ENCODE measurements around the gene COL24A1.
"Not testable (repeated sequence)": the region's sequence is repeated elsewhere in the genome, so short reads cannot be mapped to it uniquely, and the experiment has no call there.

The COL24A1 gene

DNA sequence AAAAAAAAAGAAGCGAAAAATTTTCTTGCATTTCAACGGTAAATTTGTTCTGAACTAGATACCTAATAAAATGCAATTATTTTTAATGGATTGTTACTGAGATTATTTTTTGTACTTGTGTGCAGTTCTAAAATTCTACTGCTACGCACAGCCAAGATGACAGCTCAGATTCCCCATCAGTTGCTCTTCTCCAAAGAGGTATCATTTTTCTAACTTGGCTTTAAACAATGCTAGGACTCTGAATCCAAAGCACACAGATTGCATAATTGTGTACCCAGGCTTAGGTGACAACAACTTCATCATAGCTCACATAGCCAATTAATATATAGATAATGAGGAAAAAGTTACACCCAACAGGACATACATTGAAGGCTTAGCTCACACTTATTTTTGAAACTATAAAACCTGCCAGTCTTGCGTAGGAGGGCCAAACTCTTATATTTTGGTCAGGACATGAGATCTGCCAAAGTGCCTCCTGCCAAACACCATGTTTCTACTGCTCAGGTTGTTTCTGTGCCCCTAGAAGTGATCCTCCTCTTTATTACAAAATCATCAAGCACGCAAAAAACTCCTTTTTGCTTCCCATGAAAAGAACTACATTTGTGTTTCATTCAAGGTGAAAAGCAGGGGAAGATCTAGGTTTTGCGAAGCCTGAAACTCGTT, 437.8 kb downstream of the COL24A1 start:
- Histone ChIP-seq H3K36me3 (no peaks in the 10 kb centered on the region), H3K27ac (no peak overlapping the region), H3K9me3 (ENCODE audit: severe bottlenecking) (peaks cover 3% of the 10 kb centered on the region), H3K4me3 (ENCODE audit: low read depth, low read length) (no peak overlapping the region), H3K27me3 (ENCODE audit: insufficient read depth, low read depth, severe bottlenecking) (no peaks in the 10 kb centered on the region)
- DNase-seq: no peak
- TF ChIP-seq, protein P1, sequence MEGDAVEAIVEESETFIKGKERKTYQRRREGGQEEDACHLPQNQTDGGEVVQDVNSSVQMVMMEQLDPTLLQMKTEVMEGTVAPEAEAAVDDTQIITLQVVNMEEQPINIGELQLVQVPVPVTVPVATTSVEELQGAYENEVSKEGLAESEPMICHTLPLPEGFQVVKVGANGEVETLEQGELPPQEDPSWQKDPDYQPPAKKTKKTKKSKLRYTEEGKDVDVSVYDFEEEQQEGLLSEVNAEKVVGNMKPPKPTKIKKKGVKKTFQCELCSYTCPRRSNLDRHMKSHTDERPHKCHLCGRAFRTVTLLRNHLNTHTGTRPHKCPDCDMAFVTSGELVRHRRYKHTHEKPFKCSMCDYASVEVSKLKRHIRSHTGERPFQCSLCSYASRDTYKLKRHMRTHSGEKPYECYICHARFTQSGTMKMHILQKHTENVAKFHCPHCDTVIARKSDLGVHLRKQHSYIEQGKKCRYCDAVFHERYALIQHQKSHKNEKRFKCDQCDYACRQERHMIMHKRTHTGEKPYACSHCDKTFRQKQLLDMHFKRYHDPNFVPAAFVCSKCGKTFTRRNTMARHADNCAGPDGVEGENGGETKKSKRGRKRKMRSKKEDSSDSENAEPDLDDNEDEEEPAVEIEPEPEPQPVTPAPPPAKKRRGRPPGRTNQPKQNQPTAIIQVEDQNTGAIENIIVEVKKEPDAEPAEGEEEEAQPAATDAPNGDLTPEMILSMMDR (IDR thresholded peaks at IDR 0.05; ENCODE audit: low read depth, low read length): no peak

DNA sequence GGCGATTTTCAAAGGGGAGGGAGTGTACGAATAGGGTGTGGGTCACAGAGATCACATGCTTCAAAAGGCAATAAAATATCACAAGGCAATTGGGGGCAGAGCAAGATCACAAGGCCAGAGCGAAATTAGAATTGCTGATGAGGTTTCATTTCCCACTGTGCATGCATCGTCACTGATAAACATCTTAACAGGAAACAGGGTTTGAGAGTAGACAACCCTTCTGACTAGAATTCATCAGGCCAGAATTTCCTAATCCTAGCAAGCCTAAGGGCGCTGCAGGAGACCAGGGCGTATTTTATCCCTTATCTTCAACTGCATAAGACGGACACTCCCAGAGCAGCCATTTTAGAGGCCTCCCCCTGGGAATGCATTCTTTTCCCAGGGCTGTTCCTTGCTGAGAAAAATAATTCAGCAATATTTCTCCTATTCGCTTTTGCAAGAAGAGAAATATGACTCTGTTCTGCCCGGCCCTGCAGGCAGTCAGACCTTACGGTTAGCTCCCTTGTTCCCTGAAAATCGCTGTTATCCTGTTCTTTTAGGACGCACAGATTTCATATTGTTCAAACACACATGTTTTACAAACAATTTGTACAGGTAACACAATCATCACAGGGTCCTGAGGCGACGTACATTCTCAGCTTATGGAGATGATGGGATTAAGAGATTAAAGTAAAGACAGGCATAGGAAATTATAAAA, 442.0 kb downstream of the COL24A1 start:
- DNase-seq; H3K9me3 ChIP-seq (ENCODE audit: severe bottlenecking); H3K36me3 ChIP-seq; H3K27ac ChIP-seq; H3K4me3 ChIP-seq (ENCODE audit: low read depth, low read length); H3K27me3 ChIP-seq (ENCODE audit: insufficient read depth, low read depth, severe bottlenecking): not testable (repeated sequence)

DNA sequence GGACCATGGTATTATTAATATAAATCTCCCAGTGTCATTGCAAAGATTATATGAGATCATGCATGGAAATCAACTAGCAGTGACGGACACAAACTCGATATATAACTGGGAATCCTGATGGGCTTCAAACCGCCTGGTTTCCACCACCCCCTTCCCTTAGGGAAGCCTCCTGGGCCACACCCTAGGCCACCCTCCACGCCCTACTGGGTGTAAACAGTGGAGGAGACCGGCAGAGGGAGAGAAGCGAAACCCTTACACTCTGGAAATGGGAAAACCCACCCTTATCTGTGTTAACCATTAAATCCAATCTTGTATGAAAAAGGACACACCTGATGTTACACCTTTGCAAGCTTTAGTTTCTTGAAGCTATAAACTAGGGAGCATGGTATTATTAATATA, 447.7 kb downstream of the COL24A1 start:
- H3K36me3 ChIP-seq: peaks cover 15% of the 10 kb centered on the region
- DNase-seq: no peak
- H3K9me3 ChIP-seq (ENCODE audit: severe bottlenecking): no peaks in the 10 kb centered on the region
- TF ChIP-seq, protein P1 (IDR thresholded peaks at IDR 0.05; ENCODE audit: low read depth, low read length): no peak
- H3K27me3 ChIP-seq (ENCODE audit: insufficient read depth, low read depth, severe bottlenecking): no peaks in the 10 kb centered on the region
- peak overlapping the region; percentile 84 for H3K4me3 ChIP-seq (ENCODE audit: low read depth, low read length)
- peak overlapping the region; percentile 56 for H3K27ac ChIP-seq

DNA sequence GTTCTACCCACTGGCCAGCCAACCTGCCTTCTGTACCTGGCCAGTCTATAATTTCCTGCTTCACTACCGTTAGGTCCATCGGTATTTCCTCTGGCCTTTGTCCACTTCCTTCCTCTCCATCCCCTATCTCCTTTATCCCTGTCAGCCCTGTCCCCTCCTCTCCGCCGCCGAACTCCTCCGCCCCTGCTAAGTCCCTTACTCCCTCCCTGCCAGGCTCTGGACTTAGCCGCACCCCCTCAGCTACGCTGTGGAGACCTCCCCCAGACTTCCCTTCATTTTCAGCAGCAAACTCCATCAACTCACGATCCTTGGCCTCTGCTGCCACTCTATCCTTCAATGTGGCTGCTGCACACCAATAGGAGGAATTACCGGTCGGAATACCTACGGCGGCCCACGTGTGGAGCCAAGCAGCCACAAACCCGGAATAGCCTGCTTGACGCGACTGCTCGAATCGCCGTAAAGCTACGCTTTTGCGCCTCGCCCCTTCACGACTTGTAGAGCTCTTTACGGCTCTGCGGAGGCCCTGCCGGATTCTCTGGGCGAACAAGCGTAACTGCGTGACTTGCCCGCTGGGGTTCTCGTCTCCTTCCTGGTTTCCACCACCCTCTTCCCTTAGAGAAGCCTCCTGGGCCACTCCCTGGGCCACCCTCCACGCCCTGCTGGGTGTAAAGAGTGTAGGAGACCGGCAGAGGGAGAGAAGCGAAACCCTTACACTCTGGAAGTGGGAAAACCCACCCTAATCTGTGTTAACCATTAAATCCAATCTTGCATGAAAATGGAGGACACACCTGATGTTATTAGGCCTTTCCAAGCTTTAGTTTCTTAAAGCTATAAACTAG, 448.4 kb downstream of the COL24A1 start, which contains the start of gene ZNHIT6:
Gene ZNHIT6 (minus strand): TSS at position 444 of the 839 bp plus-strand sequence. CDS start 149 bp downstream, at position 295.
- peaks cover 16% of the 10 kb centered on the region for H3K36me3 ChIP-seq
- peak within 1 kb of the TSS; percentile 84 for H3K4me3 ChIP-seq (ENCODE audit: low read depth, low read length)
- TF ChIP-seq, protein P1 (IDR thresholded peaks at IDR 0.05; ENCODE audit: low read depth, low read length): peak; percentile 44
- peak; percentile 96 for DNase-seq
- no peaks in the 10 kb centered on the region for H3K27me3 ChIP-seq (ENCODE audit: insufficient read depth, low read depth, severe bottlenecking)
- H3K27ac ChIP-seq: peak within 1 kb of the TSS; percentile 68
- H3K9me3 ChIP-seq (ENCODE audit: severe bottlenecking): no peaks in the 10 kb centered on the region

DNA sequence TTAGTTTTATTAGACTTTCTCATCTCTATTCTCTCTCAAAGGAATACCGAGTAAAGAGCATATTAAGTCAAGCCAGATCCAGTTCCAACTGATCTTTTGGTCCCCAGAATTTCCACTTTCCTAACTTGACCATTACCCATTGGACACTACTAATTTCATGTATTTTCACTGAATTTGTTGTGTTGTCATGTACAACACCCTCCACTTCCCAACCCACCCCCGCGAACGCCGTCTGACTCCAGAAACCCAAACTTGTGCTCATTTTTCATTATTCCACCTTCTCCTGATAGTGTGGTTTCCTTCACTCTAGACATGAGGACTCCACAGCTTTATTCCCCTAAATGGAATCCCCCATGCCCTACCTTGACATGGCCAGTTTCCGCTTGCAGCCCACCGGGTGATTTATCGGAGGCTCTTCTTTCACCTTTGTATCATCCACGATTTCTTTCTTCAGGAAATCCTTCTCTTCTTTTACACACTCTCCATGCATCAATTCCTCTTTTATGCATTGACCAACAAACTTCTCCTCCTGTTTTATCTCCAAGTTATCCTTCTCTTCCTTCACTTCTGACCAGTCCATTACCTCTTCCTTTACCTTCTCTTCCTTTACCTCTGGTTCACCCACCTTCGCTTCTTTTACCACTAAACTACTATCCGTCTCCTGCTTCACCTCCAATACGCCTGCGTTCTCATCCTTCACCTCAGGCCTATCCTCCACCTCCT, 449.1 kb downstream of the COL24A1 start:
- no peaks in the 10 kb centered on the region for H3K9me3 ChIP-seq (ENCODE audit: severe bottlenecking)
- TF ChIP-seq, protein P1 (IDR thresholded peaks at IDR 0.05; ENCODE audit: low read depth, low read length): no peak
- H3K4me3 ChIP-seq (ENCODE audit: low read depth, low read length): peak overlapping the region; percentile 84
- H3K27ac ChIP-seq: peak overlapping the region; percentile 68
- H3K36me3 ChIP-seq: peaks cover 20% of the 10 kb centered on the region
- DNase-seq: no peak
- no peaks in the 10 kb centered on the region for H3K27me3 ChIP-seq (ENCODE audit: insufficient read depth, low read depth, severe bottlenecking)

Data from WERI-Rb-1 (cell line).